Mesenchymal stem cell (in vitro differentiated cells and primary cell): ENCODE data around the gene ZMYND11.

Source experiments
- DNase-seq: peaks from one replicate; pipeline ENCODE4 v3.0.0-alpha.2; 2013
- H2AFZ ChIP-seq: one replicate; pipeline ENCODE4 v1.6.1; 2013; ENCODE audit warnings: low read depth, mild to moderate bottlenecking, control low read depth, inconsistent platforms, low read length, moderate library complexity
- H2AK5ac ChIP-seq: 2 replicates; pipeline ENCODE4 v1.6.1; 2013; ENCODE audit warnings: low read length, moderate library complexity, mild to moderate bottlenecking, inconsistent platforms; ENCODE audit not compliant: severe bottlenecking
- H2BK120ac ChIP-seq: one replicate; pipeline ENCODE4 v1.6.1; 2013; ENCODE audit warnings: low read depth, mild to moderate bottlenecking, inconsistent platforms, low read length, moderate library complexity
- H2BK12ac ChIP-seq, 2 experiments: one replicate each; pipeline ENCODE4 v1.6.1; 2013; ENCODE audit warnings: inconsistent platforms in 2 of 2, low read length in 2 of 2, mild to moderate bottlenecking in 2 of 2, moderate library complexity in 2 of 2, control low read depth in 1 of 2
- H2BK15ac ChIP-seq: one replicate; pipeline ENCODE4 v1.6.1; 2013; ENCODE audit warnings: mild to moderate bottlenecking, low read depth, inconsistent platforms; ENCODE audit not compliant: poor library complexity, severe bottlenecking
- H2BK5ac ChIP-seq: 2 replicates; pipeline ENCODE4 v1.6.1; 2013; ENCODE audit warnings: low read depth, mild to moderate bottlenecking, low read length, control low read depth, inconsistent platforms; ENCODE audit not compliant: poor library complexity, severe bottlenecking
- H3K14ac ChIP-seq, 2 experiments: one replicate each; pipeline ENCODE4 v1.6.1; 2013; ENCODE audit warnings: inconsistent platforms in 2 of 2, low read length in 2 of 2, control low read depth in 1 of 2, mild to moderate bottlenecking in 1 of 2, moderate library complexity in 1 of 2
- H3K18ac ChIP-seq, 2 experiments: one replicate each; pipeline ENCODE4 v1.6.1; 2013; ENCODE audit warnings: inconsistent platforms in 2 of 2, low read length in 2 of 2, control low read depth in 1 of 2, low read depth in 1 of 2, mild to moderate bottlenecking in 1 of 2
- H3K23ac ChIP-seq, 2 experiments: one replicate each; pipeline ENCODE4 v1.6.1; 2013; ENCODE audit warnings: inconsistent platforms in 2 of 2, low read length in 2 of 2, mild to moderate bottlenecking in 2 of 2, moderate library complexity in 2 of 2, control low read depth in 1 of 2
- H3K27ac ChIP-seq: 2 replicates; pipeline ENCODE4 v1.5.1; 2013; ENCODE audit warnings: mild to moderate bottlenecking, moderate library complexity, low read length, control low read depth, inconsistent platforms; ENCODE audit not compliant: poor library complexity, severe bottlenecking
- H3K27me3 ChIP-seq, 2 experiments: 2 replicates each; pipeline versions ENCODE4 v1.6.1 to v1.7.0; 2013; ENCODE audit warnings: low read length in 2 of 2, mild to moderate bottlenecking in 2 of 2, moderate library complexity in 2 of 2, control low read depth in 1 of 2, inconsistent platforms in 1 of 2; ENCODE audit not compliant: control insufficient read depth in 1 of 2, insufficient read depth in 1 of 2
- H3K36me3 ChIP-seq, 2 experiments: 2 replicates each; pipeline versions ENCODE4 v1.6.1 to v1.7.0; 2013; ENCODE audit warnings: low read length in 2 of 2, control low read depth in 1 of 2, inconsistent platforms in 1 of 2, low read depth in 1 of 2, mild to moderate bottlenecking in 1 of 2; ENCODE audit not compliant: insufficient read depth in 2 of 2, control insufficient read depth in 1 of 2
- H3K4ac ChIP-seq, 2 experiments: one replicate each; pipeline ENCODE4 v1.6.1; 2013; ENCODE audit warnings: inconsistent platforms in 2 of 2, low read length in 2 of 2, mild to moderate bottlenecking in 2 of 2, moderate library complexity in 2 of 2, control low read depth in 1 of 2, low read depth in 1 of 2
- H3K4me1 ChIP-seq: 2 replicates; pipeline ENCODE4 v1.6.1; 2013; ENCODE audit warnings: low read depth, low read length, control low read depth; ENCODE audit not compliant: control insufficient read depth, insufficient read depth
- H3K4me2 ChIP-seq: 2 replicates; pipeline ENCODE4 v1.6.1; 2013; ENCODE audit warnings: low read length, mild to moderate bottlenecking, inconsistent platforms; ENCODE audit not compliant: poor library complexity, severe bottlenecking
- H3K4me3 ChIP-seq, 2 experiments: 2 replicates each; pipeline versions ENCODE4 v1.5.1 to v1.7.0; 2013; ENCODE audit warnings: low read length in 2 of 2, mild to moderate bottlenecking in 2 of 2, control low read depth in 1 of 2, low read depth in 1 of 2; ENCODE audit not compliant: insufficient read depth in 1 of 2
- H3K79me1 ChIP-seq: replicated peaks from 2 replicates; pipeline ENCODE4 v1.6.1; 2013; ENCODE audit warnings: mild to moderate bottlenecking, control low read depth, low read length, inconsistent platforms; ENCODE audit not compliant: poor library complexity, severe bottlenecking
- H3K9ac ChIP-seq: 2 replicates; pipeline ENCODE4 v1.7.0; 2013; ENCODE audit warnings: mild to moderate bottlenecking, low read length, moderate library complexity
- H3K9me3 ChIP-seq: 2 replicates; pipeline ENCODE4 v1.7.0; 2013; ENCODE audit warnings: mild to moderate bottlenecking, low read length; ENCODE audit not compliant: control insufficient read depth
- H4K8ac ChIP-seq: one replicate; pipeline ENCODE4 v1.6.1; 2013; ENCODE audit warnings: inconsistent platforms, mild to moderate bottlenecking, low read length, moderate library complexity
- H4K91ac ChIP-seq: one replicate; pipeline ENCODE4 v1.6.1; 2013; ENCODE audit warnings: mild to moderate bottlenecking, low read length, inconsistent platforms
- WGBS: methylation state at CpG from one replicate; pipeline ENCODE4 v1.1.7; 2013; ENCODE audit warnings: mixed read lengths; 5-methylcytosine and 5-hydroxymethylcytosine counted together

The ZMYND11 gene

DNA sequence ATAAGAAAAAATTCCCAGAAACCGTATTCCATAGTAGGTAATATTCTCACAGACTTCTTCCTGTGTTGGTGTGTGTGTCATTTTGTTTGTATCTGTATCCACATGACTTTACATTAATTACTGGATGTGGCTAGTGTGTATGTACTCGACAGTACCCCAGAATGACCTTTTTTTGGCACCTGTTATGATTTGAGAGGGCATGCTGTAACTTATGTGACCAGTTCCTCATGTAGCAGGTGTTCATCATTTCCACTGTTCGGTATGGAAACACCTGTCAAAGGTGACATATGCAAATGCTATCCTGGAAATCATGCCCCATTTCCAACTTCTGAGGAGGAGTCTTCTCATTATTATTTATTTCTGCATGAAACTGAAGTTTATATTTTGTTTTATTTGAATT lies 89.3 kb downstream of the ZMYND11 start:
- Histone ChIP-seq H3K4me1 (no peaks in the 10 kb centered on the region), H3K23ac (no peak overlapping the region), H2AK5ac (no peak overlapping the region), H3K27ac (no peak overlapping the region), H3K4me2 (no peak overlapping the region), H3K27me3 (no peaks in the 10 kb centered on the region), H2BK15ac (no peak overlapping the region), H4K91ac (no peak overlapping the region), H3K4me3 (no peak overlapping the region), H2AFZ (no peak overlapping the region), H3K9ac (no peak overlapping the region), H2BK12ac (no peak overlapping the region), H3K9me3 (no peaks in the 10 kb centered on the region), H4K8ac (no peak overlapping the region), H2BK120ac (no peak overlapping the region), H3K14ac (no peak overlapping the region), H3K36me3 (peaks cover 2 to 3% of the 10 kb centered on the region in 2 experiments), H3K18ac (no peak overlapping the region), H3K4ac (no peak overlapping the region), H3K79me1 (peaks cover 10% of the 10 kb centered on the region), H2BK5ac (peak overlapping the region; percentile 25)
- 91% methylated on average over 2 of the region's 3 CpGs for WGBS
- DNase-seq, result no peak

DNA sequence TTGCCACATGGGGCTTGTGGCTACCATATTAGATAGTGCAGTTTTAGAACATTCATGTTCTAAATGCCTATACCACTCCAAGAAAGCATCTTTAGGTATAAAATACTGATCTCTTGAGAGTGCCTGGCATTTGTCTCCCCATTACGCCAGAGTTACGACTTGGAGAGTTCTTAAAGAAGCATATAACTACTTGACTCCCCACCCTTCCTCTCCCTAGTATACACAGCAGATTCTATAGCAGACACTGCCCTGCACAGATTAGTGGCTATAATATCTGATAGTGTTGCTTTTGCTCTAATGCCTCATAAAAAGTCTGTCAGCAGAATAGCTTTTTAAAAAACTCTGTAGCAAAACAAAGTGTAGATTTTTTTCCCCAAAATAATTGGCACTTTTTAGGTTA lies 90.8 kb downstream of the ZMYND11 start:
- Histone ChIP-seq H3K14ac (no peak overlapping the region), H2BK12ac (no peak overlapping the region), H3K27ac (no peak overlapping the region), H3K79me1 (peaks cover 9% of the 10 kb centered on the region), H2AK5ac (no peak overlapping the region), H3K9ac (no peak overlapping the region), H3K4me1 (no peaks in the 10 kb centered on the region), H3K27me3 (no peaks in the 10 kb centered on the region), H3K4me2 (no peak overlapping the region), H3K9me3 (no peaks in the 10 kb centered on the region), H2BK120ac (no peak overlapping the region), H2AFZ (no peak overlapping the region), H2BK5ac (no peak overlapping the region), H3K18ac (no peak overlapping the region), H3K4me3 (no peak overlapping the region), H3K4ac (no peak overlapping the region), H2BK15ac (no peak overlapping the region), H3K23ac (no peak overlapping the region), H4K91ac (no peak overlapping the region), H3K36me3 (peaks cover 2 to 3% of the 10 kb centered on the region in 2 experiments), H4K8ac (no peak overlapping the region)
- DNase-seq, result no peak
- 82% methylated on average over 2 of the region's 2 CpGs for WGBS

DNA sequence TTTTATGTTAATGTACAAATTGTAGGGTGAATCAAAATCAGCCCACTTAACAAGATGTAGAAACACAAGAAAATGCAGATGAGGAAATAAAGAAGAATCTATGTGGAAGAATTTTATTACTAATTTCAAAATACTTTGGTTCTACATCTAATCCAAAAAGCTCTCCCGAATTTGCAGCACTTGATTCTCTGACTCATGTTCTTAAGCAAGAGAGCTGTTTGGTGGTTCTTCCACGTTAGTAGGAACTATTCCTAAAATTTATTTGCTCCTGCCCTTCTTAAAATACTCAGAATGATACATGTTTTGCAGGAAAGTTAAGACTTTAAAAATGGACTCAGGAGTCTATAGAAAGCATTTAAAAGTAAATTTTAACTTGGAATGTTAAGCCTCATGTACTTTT lies 91.8 kb downstream of the ZMYND11 start:
- Histone ChIP-seq H2BK5ac (no peak overlapping the region), H3K79me1 (peaks cover 10% of the 10 kb centered on the region), H3K9me3 (no peaks in the 10 kb centered on the region), H3K4me3 (no peak overlapping the region), H2AK5ac (no peak overlapping the region), H3K4ac (no peak overlapping the region), H3K23ac (no peak overlapping the region), H4K8ac (no peak overlapping the region), H3K27ac (no peak overlapping the region), H3K9ac (peak overlapping the region; percentile 42), H3K14ac (no peak overlapping the region), H3K36me3 (peaks cover 0 to 3% of the 10 kb centered on the region in 2 experiments), H2BK120ac (no peak overlapping the region), H3K18ac (no peak overlapping the region), H2BK12ac (no peak overlapping the region), H4K91ac (no peak overlapping the region), H3K27me3 (no peaks in the 10 kb centered on the region), H3K4me1 (no peaks in the 10 kb centered on the region), H2BK15ac (no peak overlapping the region), H2AFZ (no peak overlapping the region), H3K4me2 (no peak overlapping the region)
- DNase-seq, result no peak
- WGBS, result 62% methylated on average over 1 of the region's 2 CpGs

DNA sequence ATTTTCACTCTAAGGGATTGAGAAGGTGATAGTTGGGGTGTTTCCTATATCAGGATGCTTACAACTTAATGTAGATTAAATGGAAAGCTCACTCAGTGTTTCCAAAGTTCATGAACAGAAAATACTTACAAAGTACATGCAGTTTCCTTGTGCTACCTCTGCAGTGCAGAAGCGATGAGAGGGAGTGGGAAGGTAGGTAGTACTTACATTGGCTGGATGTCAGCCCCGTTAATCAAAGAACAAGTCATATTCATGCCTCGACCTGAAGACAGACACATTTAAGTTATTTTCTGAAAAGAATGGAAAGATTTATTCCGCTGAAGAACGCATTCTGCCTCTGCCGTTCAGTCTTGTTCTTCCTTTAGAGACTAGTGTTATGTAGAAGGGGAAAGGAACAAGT lies 93.1 kb downstream of the ZMYND11 start:
- no peak for DNase-seq
- Histone ChIP-seq H2BK5ac (no peak overlapping the region), H2BK12ac (no peak overlapping the region), H2AFZ (no peak overlapping the region), H3K4me2 (no peak overlapping the region), H3K27me3 (no peaks in the 10 kb centered on the region), H2BK120ac (no peak overlapping the region), H3K9ac (no peak overlapping the region), H3K36me3 (peaks cover under 1 to 3% of the 10 kb centered on the region in 2 experiments), H3K4me1 (no peaks in the 10 kb centered on the region), H3K14ac (no peak overlapping the region), H2AK5ac (no peak overlapping the region), H2BK15ac (no peak overlapping the region), H3K4me3 (no peak overlapping the region), H3K18ac (no peak overlapping the region), H3K79me1 (peaks cover 16% of the 10 kb centered on the region), H3K4ac (no peak overlapping the region), H3K9me3 (no peaks in the 10 kb centered on the region), H4K91ac (no peak overlapping the region), H4K8ac (no peak overlapping the region), H3K27ac (no peak overlapping the region), H3K23ac (no peak overlapping the region)
- WGBS, result 95% methylated on average over 5 of the region's 6 CpGs
